GM12878 (cell line): Measurements from ENCODE around the gene L1TD1. TPM values are rescaled to one million over a fixed set of nuclear protein-coding genes. Genes with fewer than 3 reads are reported as not detected.

Source experiments
- ATAC-seq: fragments of 200-7000 bp; cut with Tn5 transposase; 3 replicates; pipeline ENCODE4 v1.9.1; 2020; ENCODE audit warnings: mild to moderate bottlenecking, moderate library complexity
- BruUV-seq: library from RNA; stranded (reverse); fragments of 400-500 nt; replicated peaks from 2 replicates; lab custom pipeline; 2021; lab: Mats Ljungman, UMichigan
- CTCF ChIA-PET: fragments of 300-600 bp; sonication (Branson Sonifier 250); formaldehyde crosslinking; extraction: SDS; loops from one replicate; lab custom pipeline; 2021; ENCODE audit warnings: inconsistent platforms; lab: Yijun Ruan, JAX
- POLR2A ChIA-PET: fragments of 350-600 bp; formaldehyde crosslinking; extraction: SDS; loops from one replicate; lab custom pipeline; 2021; ENCODE audit warnings: inconsistent platforms; lab: Charles Lee
- RAD21 ChIA-PET: fragments of 300-600 bp; sonication (Branson Sonifier 250); formaldehyde crosslinking; loops from one replicate; lab custom pipeline; 2023; ENCODE audit warnings: antibody characterized with exemption; ENCODE audit not compliant: unreplicated experiment; lab: Charles Lee
- SMC1A ChIA-PET: fragments of 300-600 bp; sonication (Branson Sonifier 250); formaldehyde crosslinking; loops from one replicate; lab custom pipeline; 2023; ENCODE audit not compliant: unreplicated experiment, uncharacterized antibody; lab: Charles Lee
- DNase-seq: peaks from one replicate; pipeline ENCODE4 v3.0.0-alpha.2; 2011; ENCODE audit warnings: low read depth, low spot score
- FAIRE-seq: peaks from 3 replicates; lab custom pipeline; 2011; peaks lifted over from hg19 to GRCh38; lab: Jason Lieb, UNC
- H2AFZ ChIP-seq: 2 replicates; pipeline ENCODE4 v1.6.0; 2011; ENCODE audit warnings: low read depth, low read length, control low read depth; ENCODE audit not compliant: control insufficient read depth
- H3K27ac ChIP-seq: 2 replicates; pipeline ENCODE4 v1.5.1; 2011; ENCODE audit warnings: control low read depth; ENCODE audit not compliant: control insufficient read depth, insufficient read depth
- H3K27me3 ChIP-seq, 2 experiments: replicated peaks in 1 of 2; 2 replicates each; pipeline versions ENCODE4 v1.6.0 to v1.6.1; 2011; ENCODE audit warnings: low read length in 1 of 2; ENCODE audit not compliant: control insufficient read depth in 2 of 2, insufficient read depth in 2 of 2
- H3K36me3 ChIP-seq, 2 experiments: 2 replicates each; pipeline ENCODE4 v1.5.1; 2011; ENCODE audit warnings: low read length in 1 of 2; ENCODE audit not compliant: control insufficient read depth in 2 of 2, insufficient read depth in 2 of 2
- H3K4me1 ChIP-seq: 2 replicates; pipeline ENCODE4 v1.6.1; 2011; ENCODE audit warnings: mild to moderate bottlenecking, low read length, moderate library complexity, mixed read lengths; ENCODE audit not compliant: control insufficient read depth, insufficient read depth
- H3K4me2 ChIP-seq: 2 replicates; pipeline ENCODE4 v1.6.0; 2011; ENCODE audit warnings: control low read depth; ENCODE audit not compliant: control insufficient read depth, insufficient read depth
- H3K4me3 ChIP-seq: fragments of 200-600 bp; sonication (generic); 2 replicates; pipeline ENCODE4 v1.5.1; 2016
- H3K79me2 ChIP-seq: 2 replicates; pipeline ENCODE4 v1.6.0; 2011; ENCODE audit warnings: low read length; ENCODE audit not compliant: control insufficient read depth, insufficient read depth
- H3K9ac ChIP-seq: 2 replicates; pipeline ENCODE4 v1.8.0; 2011; ENCODE audit warnings: low read length, control low read depth, mixed read lengths; ENCODE audit not compliant: control insufficient read depth, insufficient read depth
- H3K9me3 ChIP-seq: replicated peaks from 3 replicates; pipeline ENCODE4 v1.5.1; 2011; ENCODE audit warnings: mild to moderate bottlenecking, low read length; ENCODE audit not compliant: control insufficient read depth, insufficient read depth
- H4K20me1 ChIP-seq: 2 replicates; pipeline ENCODE4 v1.6.0; 2011; ENCODE audit not compliant: control insufficient read depth, insufficient read depth
- BMI1 ChIP-seq: fragments of 450-650 bp; IDR thresholded peaks from 2 replicates; pipeline ENCODE4 v1.6.1; 2016; ENCODE audit warnings: mild to moderate bottlenecking, moderate library complexity, borderline replicate concordance
- E2F8 ChIP-seq: fragments of 450-650 bp; IDR thresholded peaks from 2 replicates; pipeline ENCODE4 v1.6.1; 2018; ENCODE audit warnings: mild to moderate bottlenecking, low read depth, moderate library complexity; ENCODE audit not compliant: partially characterized antibody
- GATAD2B ChIP-seq: fragments of 450-650 bp; conservative IDR thresholded peaks from 2 replicates; pipeline ENCODE4 v1.6.1; 2017; ENCODE audit warnings: low read depth, mild to moderate bottlenecking, moderate library complexity
- NR2C2 ChIP-seq: IDR thresholded peaks from 2 replicates; pipeline ENCODE4 v1.6.1; 2011; ENCODE audit warnings: borderline replicate concordance, low read depth; ENCODE audit not compliant: control insufficient read depth, insufficient read length
- PML ChIP-seq: IDR thresholded peaks from 2 replicates; pipeline ENCODE4 v1.6.1; 2012; ENCODE audit warnings: low read length, inconsistent platforms
- RFX5 ChIP-seq: IDR thresholded peaks from 2 replicates; pipeline ENCODE4 v1.6.1; 2011; ENCODE audit warnings: low read depth, low read length, improper control_type of control experiment
- TARDBP ChIP-seq: IDR thresholded peaks from 2 replicates; pipeline ENCODE4 v1.6.1; 2016; ENCODE audit warnings: borderline replicate concordance
- TCF12 ChIP-seq: IDR thresholded peaks from 2 replicates; pipeline ENCODE4 v1.6.1; 2011; ENCODE audit warnings: low read depth, mild to moderate bottlenecking, low read length
- ZBTB11 ChIP-seq: fragments of 450-650 bp; formaldehyde crosslinking; IDR thresholded peaks from 2 replicates; pipeline ENCODE4 v1.5.0; 2022; ENCODE audit warnings: mild to moderate bottlenecking, missing genetic modification characterization
- ZBTB33 ChIP-seq: fragments of 450-650 bp; IDR thresholded peaks from 2 replicates; pipeline ENCODE4 v1.6.1; 2017; ENCODE audit warnings: mild to moderate bottlenecking
- ZBTB4 ChIP-seq: fragments of 450-650 bp; formaldehyde crosslinking; IDR thresholded peaks from 2 replicates; pipeline ENCODE4 v1.4.0; 2022; ENCODE audit warnings: mild to moderate bottlenecking, moderate library complexity
- WGBS: methylation state at CpG from one replicate; pipeline ENCODE4 v1.1.6; 2016; ENCODE audit warnings: low lambda C conversion rate; ENCODE audit not compliant: insufficient replicate concordance, insufficient coverage; ENCODE audit errors: missing lambda C conversion rate; 5-methylcytosine and 5-hydroxymethylcytosine counted together
- in situ Hi-C: fragments of 300-500 bp; cut with MboI; formaldehyde crosslinking; loops from 9 replicates; pipeline ENCODE4 v1.14.3; 2018; ENCODE audit warnings: mixed read lengths
- intact Hi-C: fragments of 100-400 bp; cut with micrococcal nuclease; formaldehyde crosslinking; loops from one replicate; pipeline ENCODE4 v1.14.2; 2022; ENCODE audit not compliant: unreplicated experiment
- polyA plus RNA-seq, 11 experiments: library from polyadenylated mRNA; depleted of rRNA in 4 of 11; unstranded in 6 of 11; stranded (reverse) in 5 of 11; fragments of >200 nt; fragmentation: Nextera tagmentation in 4 of 11; fragmentation: Illumina TruSeq in 1 of 11; extraction: Ambion mirVana in 4 of 11; extraction: Trizol in 1 of 11; gene quantifications; 1 replicate in 1 of 11; 2 replicates in 10 of 11; pipeline versions ENCODE4 v1.2.1 to v1.2.3, GENCODE V29; 2011 to 2016; ENCODE audit warnings: inconsistent platforms in 2 of 11, missing spikeins in 2 of 11, low read depth in 1 of 11
- total RNA-seq, 4 experiments: library from RNA; depleted of rRNA in 3 of 4; stranded (reverse); fragments of >200 nt in 3 of 4; fragmentation: Illumina TruSeq in 1 of 4; extraction: Trizol in 1 of 4; gene quantifications; 2 replicates each; pipeline versions ENCODE4 v1.2.1 to v1.2.3, GENCODE V29; 2013 to 2021

Gene L1TD1
- total and polyA plus RNA-seq, 10 of the 15 experiments (the other 5 are each of a cell fraction or from before 2014, with no cell fraction given): 0.07 to 0.31 (median 0.21) TPM; not detected in 7

GRCh38 chr1:62232871-62233278 is 38.2 kb downstream of the L1TD1 start (continued):
- TF ChIP-seq ZBTB4 (CRISPR knock-in tag): no peak
- TF ChIP-seq PML: no peak
- no peak for TF ChIP-seq BMI1
- TF ChIP-seq, all 136 proteins: peak for 0

GRCh38 chr1:62233926-62234450 is 39.3 kb downstream of the L1TD1 start:
- ChIA-PET RAD21 (no interaction called here), POLR2A (no interaction called here), SMC1A (no interaction called here), CTCF (interaction anchor here (0.9 kb wide), 1 partner anchor 59 kb away, joined by 3 read pairs; no protein-coding TSS in a partner anchor)
- in situ Hi-C loops: no loop called here
- no peak overlapping the region for H3K4me3 ChIP-seq
- 43% methylated on average over 7 of the region's 7 CpGs for WGBS
- no TSS peak for BruUV-seq
- H3K27ac ChIP-seq: no peak overlapping the region
- no peaks in the 10 kb centered on the region for H3K9me3 ChIP-seq
- H2AFZ ChIP-seq: no peak overlapping the region
- H3K4me2 ChIP-seq: no peak overlapping the region
- DNase-seq (no peak), ATAC-seq (no peak), FAIRE-seq (no peak)
- no peaks in the 10 kb centered on the region for H3K27me3 ChIP-seq
- intact Hi-C loops: no loop called here
- no peaks in the 10 kb centered on the region for H3K4me1 ChIP-seq
- H3K36me3 ChIP-seq: no peaks in the 10 kb centered on the region
- H3K9ac ChIP-seq: no peak overlapping the region
- no peaks in the 10 kb centered on the region for H3K79me2 ChIP-seq
- no peaks in the 10 kb centered on the region for H4K20me1 ChIP-seq
- TF ChIP-seq ZBTB11 (CRISPR knock-in tag): no peak
- TF ChIP-seq RFX5: no peak
- TF ChIP-seq TCF12: no peak
- TF ChIP-seq ZBTB33: no peak
- no peak for TF ChIP-seq NR2C2
- TF ChIP-seq TARDBP: no peak
- TF ChIP-seq E2F8: no peak
- no peak for TF ChIP-seq GATAD2B
